OCI-LY3 (cell line): ENCODE results near the gene PICALM.

Experiments used
- H2AFZ ChIP-seq: fragments of 200-600, 300-600 bp; shearing (Covaris generic); 2 replicates; pipeline ENCODE4 v1.6.0; 2014; ENCODE audit warnings: antibody characterized with exemption, low read depth, low read length
- H3K27ac ChIP-seq: fragments of 200-600, 300-600 bp; sonication (generic); 2 replicates; pipeline ENCODE4 v1.5.1; 2014; ENCODE audit warnings: mild to moderate bottlenecking, low read length, moderate library complexity, mixed read lengths
- H3K27me3 ChIP-seq: fragments of 200-600, 300-600 bp; sonication (generic); 2 replicates; pipeline ENCODE4 v1.6.1; 2014; ENCODE audit warnings: low read depth, low read length, mixed read lengths
- H3K36me3 ChIP-seq: fragments of 200-600, 300-600 bp; sonication (generic); replicated peaks from 2 replicates; pipeline ENCODE3; 2014; ENCODE audit warnings: low read depth, low read length, mixed read lengths
- H3K4me1 ChIP-seq: fragments of 300-600, 200-600 bp; sonication (generic); 2 replicates; pipeline ENCODE4 v1.6.1; 2014; ENCODE audit warnings: low read length, mixed read lengths
- H3K4me2 ChIP-seq: fragments of 200-600, 300-600 bp; sonication (generic); 2 replicates; pipeline ENCODE4 v1.6.1; 2014; ENCODE audit warnings: low read length, mixed read lengths
- H3K4me3 ChIP-seq: fragments of 300-600, 200-600 bp; sonication (generic); 2 replicates; pipeline ENCODE4 v1.5.1; 2014; ENCODE audit warnings: antibody characterized with exemption, mild to moderate bottlenecking, low read length, moderate library complexity
- H3K79me2 ChIP-seq: fragments of 300-600, 200-600 bp; shearing (Covaris generic); 2 replicates; pipeline ENCODE4 v1.6.1; 2014; ENCODE audit warnings: mild to moderate bottlenecking, low read length, mixed read lengths
- H3K9ac ChIP-seq: fragments of 300-600, 200-600 bp; shearing (Covaris generic); 2 replicates; pipeline ENCODE4 v1.6.0; 2014; ENCODE audit warnings: mild to moderate bottlenecking, low read length, moderate library complexity
- H3K9me3 ChIP-seq: fragments of 200-600, 300-600 bp; shearing (Covaris generic); 2 replicates; pipeline ENCODE4 v1.6.1; 2014; ENCODE audit warnings: low read length, mixed read lengths; ENCODE audit not compliant: insufficient read depth
- H4K20me1 ChIP-seq: fragments of 200-600, 300-600 bp; sonication (generic); 2 replicates; pipeline ENCODE4 v1.6.1; 2016; ENCODE audit warnings: low read length, mixed read lengths; ENCODE audit not compliant: insufficient read depth
- CTCF ChIP-seq: fragments of 200-600, 300-600 bp; sonication (generic); IDR thresholded peaks from 2 replicates; pipeline ENCODE4 v1.5.1; 2014; ENCODE audit warnings: antibody characterized with exemption, low read length, low read depth
- EZH2phosphoT487 ChIP-seq: fragments of 200-600 bp; shearing (Covaris generic); IDR thresholded peaks from 2 replicates; pipeline ENCODE4 v1.6.1; 2018; ENCODE audit warnings: antibody characterized with exemption, mixed run types, low read depth

The PICALM gene

GRCh38 chr11:86117001-86117711 lies 48.3 kb upstream of the PICALM start:
- Histone ChIP-seq H3K4me3 (peak overlapping the region; percentile 70), H3K27me3 (no peaks in the 10 kb centered on the region), H3K9me3 (no peaks in the 10 kb centered on the region), H3K4me2 (peak overlapping the region; percentile 91), H2AFZ (peak overlapping the region; percentile 45), H3K9ac (peak overlapping the region; percentile 58), H3K27ac (peak overlapping the region; percentile 84), H3K79me2 (no peaks in the 10 kb centered on the region), H3K36me3 (no peaks in the 10 kb centered on the region), H4K20me1 (no peaks in the 10 kb centered on the region), H3K4me1 (peaks cover 48% of the 10 kb centered on the region)
- TF ChIP-seq EZH2phosphoT487 (no peak), CTCF (no peak)

- Histone ChIP-seq H3K9me3 (no peaks in the 10 kb centered on the region), H3K27ac (peak overlapping the region; percentile 84), H3K9ac (peak overlapping the region; percentile 80), H3K36me3 (no peaks in the 10 kb centered on the region), H3K4me3 (peak overlapping the region; percentile 70), H3K79me2 (no peaks in the 10 kb centered on the region), H3K27me3 (no peaks in the 10 kb centered on the region), H3K4me2 (peak overlapping the region; percentile 91), H2AFZ (peak overlapping the region; percentile 45), H4K20me1 (no peaks in the 10 kb centered on the region), H3K4me1 (peaks cover 47% of the 10 kb centered on the region)
- no peak for TF ChIP-seq EZH2phosphoT487
- no peak for TF ChIP-seq CTCF
Observed at GRCh38 chr11:86116386-86116726, 47.5 kb upstream of the PICALM start.

- H3K4me2 ChIP-seq = peak overlapping the region; percentile 91
- no peaks in the 10 kb centered on the region for H3K36me3 ChIP-seq
- TF ChIP-seq CTCF (no peak; the same call in 1 of the 2 replicates), EZH2phosphoT487 (no peak)
- no peaks in the 10 kb centered on the region for H3K79me2 ChIP-seq
- H3K4me3 ChIP-seq = peak overlapping the region; percentile 70
- H3K9ac ChIP-seq = peak overlapping the region; percentile 80
- H3K4me1 ChIP-seq = peaks cover 47% of the 10 kb centered on the region
- H2AFZ ChIP-seq = peak overlapping the region; percentile 35
- peak overlapping the region; percentile 84 for H3K27ac ChIP-seq
- no peaks in the 10 kb centered on the region for H3K27me3 ChIP-seq
- no peaks in the 10 kb centered on the region for H3K9me3 ChIP-seq
- no peaks in the 10 kb centered on the region for H4K20me1 ChIP-seq
Observed at GRCh38 chr11:86115542-86116385, 46.9 kb upstream of the PICALM start.

GRCh38 chr11:86108890-86109638 lies 40.2 kb upstream of the PICALM start:
- peaks cover 15% of the 10 kb centered on the region; the same call in 1 of the 2 replicates for H3K4me1 ChIP-seq
- no peaks in the 10 kb centered on the region for H3K9me3 ChIP-seq
- TF ChIP-seq EZH2phosphoT487 = no peak
- TF ChIP-seq CTCF = no peak
- H3K4me2 ChIP-seq = no peak overlapping the region
- no peak overlapping the region for H3K9ac ChIP-seq
- H4K20me1 ChIP-seq = no peaks in the 10 kb centered on the region
- H3K36me3 ChIP-seq = no peaks in the 10 kb centered on the region
- H3K27ac ChIP-seq = no peak overlapping the region
- H3K4me3 ChIP-seq = no peak overlapping the region
- H2AFZ ChIP-seq = peak overlapping the region; percentile 12; the same call in 1 of the 2 replicates
- H3K27me3 ChIP-seq = no peaks in the 10 kb centered on the region
- H3K79me2 ChIP-seq = no peaks in the 10 kb centered on the region
